HUDEP-2 (cell line): ENCODE results near the gene TRABD.

Experiments used
- DNase-seq, 76 experiments: peaks; one replicate each; lab custom pipeline; 2025; ENCODE audit not compliant: unreplicated experiment in 76 of 76; lab: John Stamatoyannopoulos, UW

The TRABD gene

GRCh38 chr22:50184902-50185374 lies 775 bp upstream of the TRABD start:
- DNase-seq, result no peak

DNA sequence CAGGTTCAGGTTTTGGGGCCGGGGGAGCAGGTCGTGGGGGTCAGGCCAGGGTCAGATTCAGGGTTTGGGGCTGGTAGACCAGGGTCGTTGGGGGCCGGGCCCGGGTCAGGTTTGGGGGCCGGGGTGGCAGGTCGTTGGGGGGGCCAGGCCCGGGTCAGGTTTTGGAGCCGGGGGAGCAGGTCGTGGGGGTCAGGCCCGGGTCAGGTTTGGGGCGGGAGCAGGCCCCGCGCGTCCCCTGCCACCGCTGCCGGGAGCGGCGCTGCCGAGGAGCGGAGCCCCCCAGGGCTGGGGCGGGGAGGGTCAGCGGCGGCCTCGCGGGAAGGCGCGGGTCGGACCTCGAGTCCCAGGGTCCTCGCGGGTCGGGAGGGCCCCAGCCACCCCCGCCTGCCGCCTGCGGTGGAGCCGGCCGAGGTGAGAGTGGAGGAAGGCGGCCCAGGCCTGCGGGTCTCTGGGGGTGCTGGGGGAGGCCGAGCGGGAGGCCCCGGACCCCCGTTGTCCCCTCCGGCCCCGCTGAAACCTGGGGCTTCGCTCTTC lies 535 bp downstream of the TRABD start:
- DNase-seq, result no peak

- DNase-seq, result no peak
These were observed 1.2 kb downstream of the TRABD start for GRCh38 chr22:50186761-50187523.

DNA sequence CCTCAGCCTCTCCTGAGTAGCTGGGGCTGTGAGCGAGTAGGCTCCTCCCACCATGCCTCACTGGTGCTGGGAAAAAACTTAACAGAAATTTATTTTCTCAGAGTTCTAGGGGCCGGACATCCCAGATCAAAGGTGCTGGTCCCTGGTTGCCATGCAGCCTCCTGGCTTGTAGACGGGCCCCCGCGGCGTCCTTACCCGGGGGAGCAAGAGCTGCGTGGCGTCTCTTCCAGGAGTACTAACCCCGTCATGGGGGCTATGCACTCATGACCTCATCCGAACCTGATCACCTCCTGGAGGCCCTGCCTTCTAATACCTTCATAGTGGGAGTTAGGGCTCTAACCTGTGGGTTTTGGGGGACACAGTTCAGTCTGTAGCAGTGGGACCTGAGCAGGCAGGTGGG lies 2.6 kb downstream of the TRABD start:
- no peak for DNase-seq

- DNase-seq, result peak in 1 of 76 experiments; percentile 9
These were observed 3.6 kb downstream of the TRABD start for GRCh38 chr22:50189184-50189848.

GRCh38 chr22:50189849-50190181 lies 4.1 kb downstream of the TRABD start:
- DNase-seq, result peak in 22 of 76 experiments; percentile 46 to 79 (median 58)

DNA sequence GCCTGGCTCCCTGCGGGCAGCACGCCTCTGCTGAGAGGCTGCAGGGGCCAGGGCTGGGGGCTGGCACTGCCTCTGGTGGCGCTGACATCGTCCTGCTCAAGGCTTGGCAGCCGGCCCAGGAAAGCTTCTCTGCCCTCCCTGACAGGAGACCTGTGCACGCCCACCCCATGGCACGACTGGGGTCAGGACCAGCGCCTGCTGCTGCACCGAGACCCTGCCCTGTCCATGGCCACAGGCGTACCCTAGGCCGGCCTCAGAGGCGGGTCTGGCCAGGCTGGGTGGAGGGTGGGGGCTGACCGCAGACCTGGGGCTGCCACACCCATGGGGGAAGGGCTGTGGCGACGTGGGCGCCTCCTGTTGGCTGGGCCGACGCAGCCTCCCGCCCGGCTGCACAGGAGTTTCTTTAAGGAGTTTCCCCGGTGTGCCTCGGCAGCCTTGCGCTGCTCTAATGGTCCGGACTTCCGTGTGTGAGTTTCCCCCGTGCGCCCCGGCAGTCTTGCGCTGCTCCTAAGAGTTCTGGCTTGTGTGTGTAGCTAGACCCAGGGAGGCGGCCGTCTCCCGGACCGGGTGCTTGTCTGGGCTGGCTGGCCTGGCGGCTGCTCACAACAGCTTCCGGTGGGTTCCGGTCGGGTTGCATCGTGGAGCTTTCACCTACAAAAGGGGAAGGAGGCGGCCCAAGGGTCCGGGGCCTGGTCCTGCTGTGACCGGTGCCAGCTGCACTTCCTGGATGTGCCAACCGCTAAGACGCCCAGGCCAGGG lies 4.6 kb downstream of the TRABD start:
- peak in 75 of 76 experiments; percentile 23 to 95 (median 82) for DNase-seq

DNA sequence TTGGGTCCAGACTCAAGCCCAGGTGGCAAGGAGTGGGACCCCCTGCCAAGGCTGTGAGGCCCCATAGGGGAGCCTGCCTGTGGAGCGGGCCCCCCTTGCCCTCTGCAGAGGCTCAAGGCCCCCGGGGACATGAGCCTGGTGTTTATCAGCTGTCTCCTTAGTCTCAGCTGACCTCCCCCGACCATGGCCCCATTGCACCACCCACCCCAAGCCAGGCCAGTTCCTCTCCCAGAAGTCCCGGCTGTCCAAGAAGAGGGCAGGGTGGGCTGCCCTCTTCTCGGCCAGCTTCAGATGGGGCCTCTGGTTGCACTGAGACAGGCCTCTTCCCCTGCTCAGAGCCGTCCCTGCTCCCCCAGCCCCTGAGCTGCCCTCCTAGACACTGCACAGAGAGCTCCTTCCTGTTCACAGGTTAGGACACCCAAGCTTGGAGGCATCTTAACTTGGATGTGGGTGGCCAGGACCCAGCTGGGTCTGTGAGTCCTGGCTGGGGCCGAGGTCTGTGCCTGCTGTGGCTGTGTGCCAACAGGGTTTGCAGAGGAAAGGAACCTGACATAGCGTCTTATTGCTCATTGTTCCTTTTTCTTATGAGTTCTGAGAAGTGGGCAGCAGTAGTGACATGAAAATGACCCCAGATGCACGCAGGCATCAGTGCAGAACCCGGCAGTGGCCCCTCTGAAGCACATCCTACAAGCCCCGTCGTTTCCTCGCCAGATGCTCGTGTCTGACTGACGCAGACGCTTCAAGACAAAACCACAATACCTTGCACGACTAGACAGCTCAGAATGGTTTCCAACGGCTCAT lies 5.4 kb downstream of the TRABD start:
- peak in 1 of 76 experiments; percentile 6 for DNase-seq

- DNase-seq, result no peak
These were observed 6.9 kb downstream of the TRABD start for GRCh38 chr22:50192436-50193204.

DNA sequence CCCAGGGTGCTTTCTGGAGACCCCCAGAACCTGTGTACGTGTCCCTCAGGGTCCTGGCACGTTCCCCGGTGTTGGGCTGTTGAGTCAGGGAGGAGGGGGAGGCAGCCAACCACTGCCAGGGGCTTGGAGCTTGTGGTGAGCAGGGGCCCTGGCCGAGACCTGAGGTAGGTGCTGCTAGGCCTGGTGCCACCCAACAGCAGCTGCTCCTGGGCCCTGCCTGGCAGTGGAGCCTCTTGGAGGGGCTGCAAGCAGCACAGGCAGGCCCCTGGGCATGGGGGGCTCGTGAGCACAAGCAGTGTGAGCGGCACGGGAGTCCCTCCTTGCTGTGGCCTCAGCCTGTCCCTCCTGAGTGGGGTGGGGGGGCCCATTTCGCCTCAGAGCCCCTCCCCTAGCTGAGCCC lies 7.9 kb downstream of the TRABD start:
- no peak for DNase-seq

DNA sequence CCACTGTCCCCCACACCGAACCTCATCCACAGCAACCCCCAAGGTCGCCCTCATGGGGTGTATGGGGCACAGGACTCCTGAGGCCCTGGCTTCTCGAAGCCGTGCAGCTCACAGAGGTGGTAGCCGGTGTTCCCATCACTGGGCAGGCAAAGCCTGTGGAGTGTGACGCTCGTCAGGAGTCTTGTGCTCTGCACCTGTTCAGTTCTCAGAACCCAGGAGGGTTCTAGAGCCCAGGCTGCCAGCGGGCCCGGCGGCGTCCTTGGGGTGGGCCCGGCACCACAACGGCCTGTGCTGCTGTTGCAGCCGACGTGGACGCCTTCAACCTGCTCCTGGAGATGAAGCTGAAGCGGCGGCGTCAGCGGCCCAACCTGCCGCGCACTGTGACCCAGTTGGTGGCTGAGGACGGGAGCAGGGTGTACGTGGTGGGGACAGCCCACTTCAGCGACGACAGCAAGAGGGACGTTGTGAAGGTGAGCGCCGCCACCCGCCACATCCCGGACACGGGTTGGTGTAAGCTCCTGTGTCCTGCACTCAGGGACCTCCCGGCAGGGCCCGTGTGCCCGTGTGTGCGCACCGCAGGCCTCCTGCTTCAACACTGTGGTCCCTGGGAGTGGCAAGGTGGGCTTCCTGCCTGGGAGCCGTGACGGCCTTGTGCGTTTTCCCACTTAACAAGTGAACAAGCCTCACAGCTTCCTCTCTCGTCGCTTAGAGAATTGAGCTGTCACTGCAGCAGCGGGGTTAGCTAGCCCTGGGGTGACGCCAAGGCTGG lies 8.5 kb downstream of the TRABD start:
- DNase-seq, result no peak

- DNase-seq, result no peak
These were observed 10.5 kb downstream of the TRABD start for GRCh38 chr22:50196256-50196655.

DNA sequence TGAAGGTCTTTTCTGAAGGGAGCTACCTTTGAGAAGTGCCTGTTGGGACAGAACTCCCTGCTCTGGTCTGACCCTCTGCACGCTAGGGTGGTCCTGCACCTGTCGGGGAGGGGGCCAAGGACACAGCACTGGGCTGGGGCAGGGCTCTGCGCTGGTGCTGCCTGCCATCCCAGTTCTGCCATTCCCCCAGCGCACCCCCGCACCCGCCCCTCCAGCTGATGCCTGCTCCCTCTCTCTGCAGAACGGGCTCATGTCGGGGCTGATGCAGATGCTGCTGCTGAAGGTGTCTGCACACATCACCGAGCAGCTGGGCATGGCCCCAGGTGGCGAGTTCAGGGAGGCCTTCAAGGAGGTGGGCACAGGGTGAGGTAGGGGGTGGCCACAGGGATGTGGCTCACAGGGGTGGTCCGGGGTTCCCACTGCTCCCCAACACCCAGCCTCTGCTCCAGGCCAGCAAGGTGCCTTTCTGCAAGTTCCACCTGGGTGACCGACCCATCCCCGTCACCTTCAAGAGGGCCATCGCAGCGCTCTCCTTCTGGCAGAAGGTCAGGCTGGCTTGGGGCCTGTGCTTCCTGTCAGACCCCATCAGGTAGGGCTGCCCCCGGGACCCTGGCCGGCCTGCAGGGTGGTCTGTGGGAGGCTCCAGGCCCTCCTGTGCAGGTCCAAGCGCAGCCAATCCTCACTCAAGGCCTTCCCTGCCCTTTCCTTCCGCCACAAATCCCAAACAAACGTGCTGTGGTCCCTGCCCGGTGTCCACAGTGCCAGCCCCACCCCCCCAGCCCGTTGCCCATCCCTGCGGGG lies 11.5 kb downstream of the TRABD start:
- no peak for DNase-seq

- DNase-seq, result no peak
These were observed 12.3 kb downstream of the TRABD start for GRCh38 chr22:50197856-50198623.

- no peak for DNase-seq
These were observed 12.9 kb downstream of the TRABD start for GRCh38 chr22:50198624-50199017.

- no peak for DNase-seq
These were observed 13.6 kb downstream of the TRABD start for GRCh38 chr22:50199251-50199721.

- DNase-seq, result peak in 1 of 76 experiments; percentile 10
These were observed 14.2 kb downstream of the TRABD start for GRCh38 chr22:50199829-50200460.
